SK-N-MC (cell line): ENCODE data around the gene SCP2D1.

ENCODE experiments used
- EZH2 ChIP-seq: fragments of 200-600 bp; sonication (generic); IDR thresholded peaks from one replicate; pipeline ENCODE4 v1.6.1; 2017; ENCODE audit warnings: antibody characterized with exemption
- POLR2AphosphoS5 ChIP-seq: IDR thresholded peaks from 2 replicates; pipeline ENCODE4 v1.6.1; 2012; ENCODE audit warnings: mild to moderate bottlenecking, low read depth, low read length, borderline replicate concordance

DNA sequence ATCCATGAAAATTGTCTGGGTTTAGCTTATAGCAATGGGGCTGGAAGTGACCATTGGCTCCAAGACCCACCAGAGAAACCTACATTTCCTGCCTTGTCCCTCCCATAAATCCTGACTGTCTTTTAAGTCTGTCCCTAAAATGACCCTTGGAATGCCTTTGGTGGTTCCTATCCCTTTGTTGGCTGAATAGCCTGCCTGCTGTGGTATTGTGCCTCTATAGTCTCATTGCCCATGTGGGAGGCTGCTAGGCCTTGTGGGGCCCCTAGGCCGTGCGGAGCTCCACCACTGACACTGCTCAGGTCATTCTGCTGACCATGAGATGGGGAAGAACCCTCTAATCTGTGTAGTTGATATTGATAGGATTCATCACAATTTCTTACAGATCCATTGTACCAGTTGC, 43.3 kb downstream of the SCP2D1 start:
- TF ChIP-seq POLR2AphosphoS5, result no peak
- TF ChIP-seq EZH2, result no peak
